IMR-90 (cell line): ENCODE data around the gene DYSF. TPM values are rescaled to one million over a fixed set of nuclear protein-coding genes. Genes with fewer than 3 reads are reported as not detected.

Experiments
- ATAC-seq: fragments of 200-7000 bp; cut with Tn5 transposase; 2 replicates; pipeline ENCODE4 v1.9.1; 2020; ENCODE audit warnings: low read depth, mild to moderate bottlenecking, moderate library complexity
- BruUV-seq: library from RNA; stranded (reverse); fragments of 400-500 nt; replicated peaks from 2 replicates; lab custom pipeline; 2021; lab: Mats Ljungman, UMichigan
- CTCF ChIA-PET: fragments of 300-600 bp; formaldehyde crosslinking; extraction: SDS; loops from one replicate; lab custom pipeline; 2021; ENCODE audit warnings: antibody characterized with exemption; lab: Yijun Ruan, JAX
- POLR2A ChIA-PET: fragments of 300-600 bp; sonication (Branson Sonifier 250); formaldehyde crosslinking; loops from one replicate; lab custom pipeline; 2022; ENCODE audit warnings: antibody characterized with exemption; ENCODE audit not compliant: unreplicated experiment; lab: Charles Lee
- DNase-seq: peaks from one replicate; pipeline ENCODE4 v3.0.0; 2013
- H2AFZ ChIP-seq: replicated peaks from 2 replicates; pipeline ENCODE3; 2013; ENCODE audit warnings: low read length, mild to moderate bottlenecking; ENCODE audit not compliant: poor library complexity
- H2AK5ac ChIP-seq: 2 replicates; pipeline ENCODE4 v1.6.1; 2013; ENCODE audit warnings: low read depth, low read length, inconsistent platforms
- H2AK9ac ChIP-seq: replicated peaks from 2 replicates; pipeline ENCODE3; 2013; ENCODE audit warnings: mild to moderate bottlenecking, low read depth, low read length, moderate library complexity; ENCODE audit not compliant: poor library complexity
- H2BK120ac ChIP-seq: 2 replicates; pipeline ENCODE4 v1.6.1; 2013; ENCODE audit warnings: low read depth, low read length, inconsistent platforms
- H2BK15ac ChIP-seq: 3 replicates; pipeline ENCODE4 v1.6.1; 2013; ENCODE audit warnings: low read depth, low read length, inconsistent platforms
- H2BK20ac ChIP-seq: 2 replicates; pipeline ENCODE4 v1.6.1; 2013; ENCODE audit warnings: low read depth, mild to moderate bottlenecking, inconsistent platforms, low read length, moderate library complexity
- H2BK5ac ChIP-seq: 2 replicates; pipeline ENCODE4 v1.6.1; 2013; ENCODE audit warnings: mild to moderate bottlenecking, low read depth, low read length, inconsistent platforms; ENCODE audit not compliant: poor library complexity, severe bottlenecking
- H3K14ac ChIP-seq: replicated peaks from 2 replicates; pipeline ENCODE4 v1.6.1; 2013; ENCODE audit warnings: low read depth, low read length, inconsistent platforms
- H3K18ac ChIP-seq: 2 replicates; pipeline ENCODE4 v1.6.1; 2013; ENCODE audit warnings: low read depth, low read length, control low read depth
- H3K23ac ChIP-seq: 2 replicates; pipeline ENCODE4 v1.6.1; 2013; ENCODE audit warnings: low read depth, low read length, inconsistent platforms
- H3K27ac ChIP-seq: 2 replicates; pipeline ENCODE4 v1.5.1; 2013; ENCODE audit warnings: mild to moderate bottlenecking, control low read depth, low read length; ENCODE audit not compliant: insufficient read depth
- H3K27me3 ChIP-seq: 2 replicates; pipeline ENCODE4 v1.6.1; 2013; ENCODE audit warnings: low read length; ENCODE audit not compliant: control insufficient read depth, insufficient read depth
- H3K36me3 ChIP-seq: 2 replicates; pipeline ENCODE4 v1.6.1; 2013; ENCODE audit warnings: low read length, mixed read lengths; ENCODE audit not compliant: control insufficient read depth, insufficient read depth
- H3K4ac ChIP-seq: 2 replicates; pipeline ENCODE4 v1.6.1; 2013; ENCODE audit warnings: low read depth, low read length, inconsistent platforms
- H3K4me1 ChIP-seq: 2 replicates; pipeline ENCODE4 v1.6.1; 2013; ENCODE audit warnings: low read length, mixed read lengths; ENCODE audit not compliant: control insufficient read depth, insufficient read depth
- H3K4me2 ChIP-seq: 2 replicates; pipeline ENCODE4 v1.6.1; 2013; ENCODE audit warnings: low read depth, mild to moderate bottlenecking, control low read depth, low read length, moderate library complexity
- H3K4me3 ChIP-seq: 2 replicates; pipeline ENCODE4 v1.5.1; 2013; ENCODE audit warnings: low read depth, mild to moderate bottlenecking, control low read depth, low read length, moderate library complexity; ENCODE audit not compliant: insufficient read depth
- H3K56ac ChIP-seq: 2 replicates; pipeline ENCODE4 v1.6.1; 2013; ENCODE audit warnings: low read length, inconsistent platforms; ENCODE audit not compliant: insufficient read depth; ENCODE audit errors: extremely low read depth
- H3K79me1 ChIP-seq, 2 experiments: 2 replicates each; pipeline ENCODE4 v1.6.1; 2013; ENCODE audit warnings: low read length in 2 of 2, inconsistent platforms in 1 of 2, low read depth in 1 of 2
- H3K9ac ChIP-seq: 2 replicates; pipeline ENCODE4 v1.6.1; 2013; ENCODE audit warnings: low read depth, low read length, control low read depth
- H3K9me1 ChIP-seq: 2 replicates; pipeline ENCODE4 v1.6.1; 2013; ENCODE audit warnings: low read length, inconsistent platforms; ENCODE audit not compliant: insufficient read depth
- H3K9me3 ChIP-seq: 2 replicates; pipeline ENCODE4 v1.6.1; 2013; ENCODE audit warnings: low read length; ENCODE audit not compliant: control insufficient read depth, insufficient read depth
- H4K20me1 ChIP-seq: 2 replicates; pipeline ENCODE4 v1.6.1; 2013; ENCODE audit warnings: low read length, inconsistent platforms; ENCODE audit not compliant: insufficient read depth
- H4K5ac ChIP-seq: 2 replicates; pipeline ENCODE4 v1.6.1; 2013; ENCODE audit warnings: mild to moderate bottlenecking, low read depth, low read length, control low read depth
- H4K8ac ChIP-seq, 2 experiments: 2 replicates each; pipeline ENCODE4 v1.6.1; 2013; ENCODE audit warnings: low read depth in 2 of 2, low read length in 2 of 2, control low read depth in 1 of 2, inconsistent platforms in 1 of 2
- H4K91ac ChIP-seq: 2 replicates; pipeline ENCODE4 v1.6.1; 2013; ENCODE audit warnings: low read depth, low read length, inconsistent platforms; ENCODE audit not compliant: insufficient read depth
- BHLHE40 ChIP-seq: fragments of 150-350 bp; IDR thresholded peaks from 2 replicates; pipeline ENCODE4 v1.6.1; 2016; ENCODE audit warnings: mild to moderate bottlenecking, low read depth, low read length
- CEBPB ChIP-seq: IDR thresholded peaks from 2 replicates; pipeline ENCODE4 v1.6.1; 2012; ENCODE audit warnings: low read depth, low read length, improper control_type of control experiment
- CHD1 ChIP-seq: IDR thresholded peaks from 2 replicates; pipeline ENCODE4 v1.6.1; 2012; ENCODE audit warnings: low read depth, low read length, improper control_type of control experiment
- FOS ChIP-seq: fragments of 150-350 bp; IDR thresholded peaks from 2 replicates; pipeline ENCODE4 v1.6.1; 2016; ENCODE audit warnings: low read depth, low read length
- MAFK ChIP-seq: IDR thresholded peaks from 2 replicates; pipeline ENCODE4 v1.6.1; 2012; ENCODE audit warnings: low read depth, low read length, improper control_type of control experiment
- MAZ ChIP-seq: IDR thresholded peaks from 2 replicates; pipeline ENCODE4 v1.6.1; 2012; ENCODE audit warnings: low read depth, mild to moderate bottlenecking, low read length, improper control_type of control experiment, moderate library complexity, borderline replicate concordance
- MXI1 ChIP-seq: IDR thresholded peaks from 2 replicates; pipeline ENCODE4 v1.6.1; 2012; ENCODE audit warnings: low read depth, mild to moderate bottlenecking, low read length, moderate library complexity, borderline replicate concordance
- NFE2L2 ChIP-seq: fragments of 150-350 bp; IDR thresholded peaks from 2 replicates; pipeline ENCODE4 v1.6.1; 2016; ENCODE audit warnings: low read depth, mild to moderate bottlenecking, low read length
- POLR2A ChIP-seq: IDR thresholded peaks from 2 replicates; pipeline ENCODE4 v1.6.1; 2012; ENCODE audit warnings: mild to moderate bottlenecking, low read depth, low read length
- RAD21 ChIP-seq: IDR thresholded peaks from 2 replicates; pipeline ENCODE4 v1.6.1; 2012; ENCODE audit warnings: low read length, improper control_type of control experiment
- RCOR1 ChIP-seq: IDR thresholded peaks from 2 replicates; pipeline ENCODE4 v1.6.1; 2012; ENCODE audit warnings: mild to moderate bottlenecking, low read length, improper control_type of control experiment; ENCODE audit not compliant: insufficient replicate concordance
- RFX5 ChIP-seq: IDR thresholded peaks from 2 replicates; pipeline ENCODE4 v1.8.0; 2012; ENCODE audit warnings: low read depth, mild to moderate bottlenecking, low read length, moderate library complexity
- SMC3 ChIP-seq: fragments of 150-350 bp; IDR thresholded peaks from 2 replicates; pipeline ENCODE4 v1.6.1; 2016; ENCODE audit warnings: low read depth, mild to moderate bottlenecking, antibody characterized with exemption, low read length, moderate library complexity
- WGBS, 2 experiments: methylation state at CpG; one replicate each; pipeline versions ENCODE4 v1.1.5 to v1.1.7; 2013; ENCODE audit warnings: missing lambda C conversion rate in 2 of 2; ENCODE audit not compliant: insufficient read length in 1 of 2; ENCODE audit errors: extremely low coverage in 2 of 2; 5-methylcytosine and 5-hydroxymethylcytosine counted together
- dilution Hi-C: fragments of 300-500 bp; cut with HindIII; formaldehyde crosslinking; loops from one replicate; pipeline ENCODE4 v1.14.3; 2018; ENCODE audit warnings: low sequenced_read_pairs; ENCODE audit not compliant: unreplicated experiment
- in situ Hi-C: fragments of 300-500 bp; cut with MboI; formaldehyde crosslinking; loops from 3 replicates; pipeline ENCODE4 v1.14.3; 2019; ENCODE audit warnings: low sequenced_read_pairs, inconsistent platforms, mixed read lengths
- intact Hi-C: fragments of 100-400 bp; cut with micrococcal nuclease; formaldehyde crosslinking; loops from 2 replicates; pipeline ENCODE4 v1.10.0; 2022
- polyA plus RNA-seq, 3 experiments: library from polyadenylated mRNA; depleted of rRNA; stranded (reverse); fragments of >200 nt; gene quantifications; 2 replicates each; pipeline ENCODE4 v1.2.3, GENCODE V29; 2012; ENCODE audit warnings: low replicate concordance in 1 of 3
- total RNA-seq: library from RNA; depleted of rRNA; stranded (reverse); fragments of >200 nt; gene quantifications from 2 replicates; pipeline ENCODE4 v1.2.3, GENCODE V29; 2012
- TF ChIP-seq, protein P1 (sequence below): fragments of 150-350 bp; IDR thresholded peaks from 2 replicates; pipeline ENCODE4 v1.6.1; 2017; ENCODE audit warnings: mild to moderate bottlenecking, antibody characterized with exemption, low read length, low read depth
- TF ChIP-seq, protein P2 (sequence below): fragments of 150-350 bp; IDR thresholded peaks from 2 replicates; pipeline ENCODE4 v1.6.1; 2016; ENCODE audit warnings: low read depth, mild to moderate bottlenecking, low read length, moderate library complexity, borderline replicate concordance

Gene DYSF
- total and polyA plus RNA-seq, 2 of the 4 experiments (the other 2 are of a cell fraction), result 0.09 to 0.18 TPM

DNA sequence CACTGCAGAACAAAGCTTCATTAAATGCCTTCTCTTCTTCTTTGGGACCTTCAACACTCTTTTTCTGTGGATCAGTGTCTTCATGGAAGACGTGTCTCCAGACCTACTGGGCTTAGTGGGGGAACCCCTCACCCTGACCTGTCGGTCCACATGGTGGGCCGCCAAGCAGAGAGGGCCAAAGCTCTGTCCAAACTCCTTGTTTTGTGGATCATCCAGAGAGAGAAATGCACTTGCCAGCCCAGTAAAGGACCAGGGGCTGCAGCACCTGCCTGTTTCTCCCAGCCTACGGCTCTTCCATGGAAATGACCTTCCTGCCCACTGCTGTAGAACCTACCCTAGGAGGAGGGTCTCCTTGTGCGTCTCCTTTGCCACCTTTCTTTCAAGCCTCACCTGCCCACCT lies 25.9 kb downstream of the DYSF start:
- ChIA-PET POLR2A (no interaction called here), CTCF (no interaction called here)
- peaks cover 44% of the 10 kb centered on the region for H3K27me3 ChIP-seq
- no peaks in the 10 kb centered on the region for H3K4me1 ChIP-seq
- ATAC-seq, result no peak
- no peaks in the 10 kb centered on the region for H3K9me1 ChIP-seq
- no peak overlapping the region for H3K14ac ChIP-seq
- H3K79me1 ChIP-seq, result no peaks in the 10 kb centered on the region
- no peaks in the 10 kb centered on the region for H3K36me3 ChIP-seq
- no peak overlapping the region for H2AK9ac ChIP-seq
- DNase-seq, result no peak
- no peak overlapping the region for H3K23ac ChIP-seq
- H2BK20ac ChIP-seq, result no peak overlapping the region
- no peak for TF ChIP-seq MAFK
- TF ChIP-seq CHD1, result no peak
- no peak for TF ChIP-seq FOS
- no peak for TF ChIP-seq RAD21
- TF ChIP-seq, protein P1, sequence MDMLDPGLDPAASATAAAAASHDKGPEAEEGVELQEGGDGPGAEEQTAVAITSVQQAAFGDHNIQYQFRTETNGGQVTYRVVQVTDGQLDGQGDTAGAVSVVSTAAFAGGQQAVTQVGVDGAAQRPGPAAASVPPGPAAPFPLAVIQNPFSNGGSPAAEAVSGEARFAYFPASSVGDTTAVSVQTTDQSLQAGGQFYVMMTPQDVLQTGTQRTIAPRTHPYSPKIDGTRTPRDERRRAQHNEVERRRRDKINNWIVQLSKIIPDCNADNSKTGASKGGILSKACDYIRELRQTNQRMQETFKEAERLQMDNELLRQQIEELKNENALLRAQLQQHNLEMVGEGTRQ, result no peak
- TF ChIP-seq RCOR1, result no peak
- TF ChIP-seq POLR2A, result no peak
- TF ChIP-seq RFX5, result no peak
- TF ChIP-seq, protein P2, sequence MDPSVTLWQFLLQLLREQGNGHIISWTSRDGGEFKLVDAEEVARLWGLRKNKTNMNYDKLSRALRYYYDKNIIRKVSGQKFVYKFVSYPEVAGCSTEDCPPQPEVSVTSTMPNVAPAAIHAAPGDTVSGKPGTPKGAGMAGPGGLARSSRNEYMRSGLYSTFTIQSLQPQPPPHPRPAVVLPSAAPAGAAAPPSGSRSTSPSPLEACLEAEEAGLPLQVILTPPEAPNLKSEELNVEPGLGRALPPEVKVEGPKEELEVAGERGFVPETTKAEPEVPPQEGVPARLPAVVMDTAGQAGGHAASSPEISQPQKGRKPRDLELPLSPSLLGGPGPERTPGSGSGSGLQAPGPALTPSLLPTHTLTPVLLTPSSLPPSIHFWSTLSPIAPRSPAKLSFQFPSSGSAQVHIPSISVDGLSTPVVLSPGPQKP, result no peak
- TF ChIP-seq NFE2L2, result no peak
- no peak for TF ChIP-seq MXI1
- no peak for TF ChIP-seq SMC3
- no peak for TF ChIP-seq CEBPB
- TF ChIP-seq BHLHE40, result no peak
- TF ChIP-seq MAZ, result no peak
- WGBS, 2 experiments, result 90% methylated on average over 2 of the region's 5 CpGs; no CpG with 5 or more reads in 1 of the 2 experiments
- H3K56ac ChIP-seq, result no peak overlapping the region
- no peak overlapping the region for H2AK5ac ChIP-seq
- dilution Hi-C loops (no loop called here), intact Hi-C loops (no loop called here), in situ Hi-C loops (no loop called here)
- no peak overlapping the region for H3K4me2 ChIP-seq
- H2AFZ ChIP-seq, result no peak overlapping the region
- no TSS peak for BruUV-seq
- H3K18ac ChIP-seq, result no peak overlapping the region
- H2BK5ac ChIP-seq, result no peak overlapping the region
- H4K5ac ChIP-seq, result no peak overlapping the region
- H4K8ac ChIP-seq, result no peak overlapping the region
- no peak overlapping the region for H3K4me3 ChIP-seq
- no peak overlapping the region for H3K9ac ChIP-seq
- no peak overlapping the region for H3K4ac ChIP-seq
- H2BK15ac ChIP-seq, result no peak overlapping the region
- no peak overlapping the region for H4K91ac ChIP-seq
- H2BK120ac ChIP-seq, result no peak overlapping the region
- no peaks in the 10 kb centered on the region for H3K9me3 ChIP-seq
- H3K27ac ChIP-seq, result no peak overlapping the region
- no peaks in the 10 kb centered on the region for H4K20me1 ChIP-seq
